ENCODE measurements around the gene MXRA8. TPM values are rescaled to one million over a fixed set of nuclear protein-coding genes. Genes with fewer than 3 reads are reported as not detected.
A peak's percentile ranks its signal among the peaks of the same experiment; 100 is the strongest.

Gene MXRA8
- total RNA-seq, 2 donors from 2014 or later, result 23.3 to 48.5 TPM

DNA sequence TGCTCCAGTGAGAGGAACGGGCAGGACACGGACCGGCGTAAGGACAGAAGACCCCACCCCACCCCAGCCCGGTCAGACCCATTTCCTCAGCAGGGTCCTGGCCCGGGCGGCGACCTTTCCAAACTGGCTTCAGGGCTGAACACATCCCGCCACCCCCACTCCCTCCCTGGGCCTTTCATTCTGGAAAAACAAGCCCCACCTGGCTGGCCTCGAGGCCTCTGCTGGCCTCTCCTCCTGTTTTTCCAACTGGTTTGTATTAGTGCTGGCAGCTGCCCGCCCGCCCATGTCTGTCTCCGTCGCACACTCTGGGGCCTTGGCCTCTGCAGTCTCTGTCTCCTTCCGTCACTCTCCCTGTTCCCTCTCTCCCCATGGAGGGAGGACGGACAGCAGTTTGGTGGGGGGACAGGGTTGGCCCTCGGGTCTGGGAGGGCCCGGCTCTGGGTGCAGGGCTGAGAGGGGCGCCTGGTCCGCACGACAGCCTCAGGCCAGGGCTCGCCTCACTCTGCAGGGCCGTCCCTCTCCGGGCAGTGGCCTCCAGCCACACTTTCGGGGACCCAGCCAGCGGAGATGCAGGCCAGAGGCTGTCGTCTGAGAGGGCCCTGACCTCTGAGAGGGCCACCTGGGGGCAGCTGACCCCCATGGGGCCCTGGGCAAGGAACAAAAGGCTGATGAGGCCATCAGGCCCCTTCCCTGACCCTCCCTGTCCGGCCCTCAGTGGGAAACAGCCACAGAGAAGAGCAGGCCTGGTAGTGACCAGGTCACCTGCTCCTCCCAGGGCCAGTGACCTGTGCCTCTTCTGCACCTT lies 1.5 kb upstream of the MXRA8 start:
- intact Hi-C loops (cut with DNase I), result no loop called here
- TF ChIP-seq, protein P1, sequence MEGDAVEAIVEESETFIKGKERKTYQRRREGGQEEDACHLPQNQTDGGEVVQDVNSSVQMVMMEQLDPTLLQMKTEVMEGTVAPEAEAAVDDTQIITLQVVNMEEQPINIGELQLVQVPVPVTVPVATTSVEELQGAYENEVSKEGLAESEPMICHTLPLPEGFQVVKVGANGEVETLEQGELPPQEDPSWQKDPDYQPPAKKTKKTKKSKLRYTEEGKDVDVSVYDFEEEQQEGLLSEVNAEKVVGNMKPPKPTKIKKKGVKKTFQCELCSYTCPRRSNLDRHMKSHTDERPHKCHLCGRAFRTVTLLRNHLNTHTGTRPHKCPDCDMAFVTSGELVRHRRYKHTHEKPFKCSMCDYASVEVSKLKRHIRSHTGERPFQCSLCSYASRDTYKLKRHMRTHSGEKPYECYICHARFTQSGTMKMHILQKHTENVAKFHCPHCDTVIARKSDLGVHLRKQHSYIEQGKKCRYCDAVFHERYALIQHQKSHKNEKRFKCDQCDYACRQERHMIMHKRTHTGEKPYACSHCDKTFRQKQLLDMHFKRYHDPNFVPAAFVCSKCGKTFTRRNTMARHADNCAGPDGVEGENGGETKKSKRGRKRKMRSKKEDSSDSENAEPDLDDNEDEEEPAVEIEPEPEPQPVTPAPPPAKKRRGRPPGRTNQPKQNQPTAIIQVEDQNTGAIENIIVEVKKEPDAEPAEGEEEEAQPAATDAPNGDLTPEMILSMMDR (IDR thresholded peaks at IDR 0.05), result no peak
- TF ChIP-seq POLR2A (IDR thresholded peaks at IDR 0.05), result no peak
- peaks cover 0 to 6% of the 10 kb centered on the region in 2 donors for H3K27me3 ChIP-seq
- no peaks in the 10 kb centered on the region for H3K36me3 ChIP-seq (replicated peaks in 1 of 2; ENCODE audit: insufficient read depth in 1 of 2, low read depth in 2 of 2)
- H3K27ac ChIP-seq, result peak overlapping the region in 2 of 4 donors; percentile 21 to 34
- H3K4me3 ChIP-seq, result no peak overlapping the region
- H3K9me3 ChIP-seq, result no peaks in the 10 kb centered on the region
- DNase-seq (peak in 1 of 4 donors; percentile 16), ATAC-seq (peak; percentile 5)
- 43 to 64% methylated on average over 14 to 28 of the region's 28 CpGs for WGBS, 2 donors
- peaks cover 1% of the 10 kb centered on the region for H3K4me1 ChIP-seq

DNA sequence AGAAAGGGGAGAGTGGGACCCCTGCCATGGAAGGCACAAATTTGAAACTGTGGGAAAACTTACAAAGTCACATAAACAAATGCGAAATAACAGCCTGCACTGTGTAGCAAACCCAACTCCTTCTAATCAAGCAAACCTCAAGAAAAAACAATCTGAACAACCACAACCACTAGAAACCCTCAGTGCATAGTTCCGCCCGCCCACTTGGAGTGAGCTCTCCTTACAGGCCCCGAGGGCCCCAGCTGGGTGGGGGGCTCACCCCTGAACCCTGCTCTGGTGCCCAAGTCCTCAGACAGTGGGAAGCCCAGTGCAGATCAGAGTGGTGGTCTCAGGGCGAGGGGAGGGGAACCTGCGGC lies 931 bp upstream of the MXRA8 start:
- Histone ChIP-seq H3K4me1 (peaks cover 7% of the 10 kb centered on the region), H3K9me3 (no peaks in the 10 kb centered on the region), H3K4me3 (no peak overlapping the region), H3K27ac (peak overlapping the region in 2 of 4 donors; percentile 39 to 59), H3K27me3 (peaks cover 0 to 12% of the 10 kb centered on the region in 2 donors), H3K36me3 (replicated peaks in 1 of 2; ENCODE audit: insufficient read depth in 1 of 2, low read depth in 2 of 2) (no peaks in the 10 kb centered on the region)
- intact Hi-C loops (cut with DNase I), result no loop called here
- 53 to 100% methylated on average over 1 to 6 of the region's 6 CpGs for WGBS, 2 donors
- ATAC-seq (no peak), DNase-seq (peak in 1 of 4 donors; percentile 13)
- no peak for TF ChIP-seq POLR2A (IDR thresholded peaks at IDR 0.05)
- TF ChIP-seq, protein P1 (IDR thresholded peaks at IDR 0.05), result no peak

DNA sequence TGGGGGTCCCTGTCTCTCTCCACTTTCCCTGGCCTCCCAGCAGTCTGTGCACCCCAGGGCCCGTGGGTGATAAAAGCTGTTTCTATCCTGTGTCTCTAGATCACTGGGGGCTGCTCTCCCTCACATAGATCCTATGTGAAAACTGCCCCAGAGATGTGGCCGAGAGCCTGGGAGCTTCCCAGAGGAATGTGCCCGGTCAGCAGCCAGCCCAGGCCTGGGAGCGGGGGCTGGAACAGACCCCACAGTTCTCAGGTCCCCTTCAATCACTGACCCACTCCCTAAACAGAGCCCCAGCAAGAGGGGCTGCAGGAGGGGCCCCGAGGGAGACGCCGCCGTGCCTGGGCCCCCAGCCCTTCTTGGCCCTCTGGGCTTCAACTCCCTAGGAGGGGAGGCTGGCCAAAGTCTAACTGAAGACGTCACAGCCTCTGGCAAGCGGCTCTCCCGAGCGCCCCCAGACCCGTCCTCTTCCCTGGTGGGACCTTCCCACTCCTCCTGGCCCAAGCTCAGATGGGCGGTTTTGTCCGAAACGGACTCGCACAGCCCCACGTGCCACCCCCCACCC lies 403 bp downstream of the MXRA8 start:
- no peak for TF ChIP-seq POLR2A (IDR thresholded peaks at IDR 0.05)
- TF ChIP-seq, protein P1 (IDR thresholded peaks at IDR 0.05), result no peak
- Histone ChIP-seq H3K4me3 (no peak overlapping the region), H3K36me3 (replicated peaks in 1 of 2; ENCODE audit: insufficient read depth in 1 of 2, low read depth in 2 of 2) (no peaks in the 10 kb centered on the region), H3K27ac (peak overlapping the region in 2 of 4 donors; percentile 25 to 59), H3K9me3 (no peaks in the 10 kb centered on the region), H3K4me1 (peaks cover 20% of the 10 kb centered on the region), H3K27me3 (peaks cover 0 to 25% of the 10 kb centered on the region in 2 donors)
- 19 to 55% methylated on average over 4 to 18 of the region's 18 CpGs for WGBS, 2 donors
- ATAC-seq (no peak), DNase-seq (no peak)
- intact Hi-C loops (cut with DNase I), result no loop called here

DNA sequence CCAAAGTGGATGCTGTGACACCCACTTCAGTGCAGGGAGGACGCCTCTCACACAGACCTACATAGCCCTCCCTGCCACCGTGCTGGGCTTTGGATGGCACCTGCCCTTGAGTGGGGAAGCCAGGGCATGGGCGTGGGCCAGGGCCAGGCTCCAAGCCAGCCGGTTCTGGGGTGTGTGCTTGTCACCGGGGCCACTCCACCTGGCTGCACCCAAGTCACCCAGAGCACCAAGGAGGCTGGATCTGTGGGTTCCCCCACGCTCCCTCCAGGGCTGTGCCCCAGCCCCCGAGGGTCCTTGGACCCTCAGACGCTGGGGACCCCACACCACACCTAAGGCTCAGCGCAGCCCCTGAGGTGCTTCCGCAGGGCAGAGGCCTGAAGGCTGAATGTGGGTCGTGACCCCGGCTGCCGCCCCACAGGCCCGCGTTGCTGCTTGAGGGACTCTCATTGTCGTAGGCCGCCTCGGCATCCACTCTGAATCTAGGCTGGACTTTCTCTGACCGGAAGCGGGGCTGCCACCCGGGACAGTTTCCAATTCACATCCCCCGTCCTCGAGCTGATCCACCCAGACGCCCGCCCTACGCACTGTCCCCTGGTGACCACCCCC lies 1.5 kb downstream of the MXRA8 start:
- DNase-seq, result peak in 1 of 4 donors; percentile 18
- ATAC-seq, result no peak
- TF ChIP-seq POLR2A (IDR thresholded peaks at IDR 0.05), result no peak
- TF ChIP-seq, protein P1 (IDR thresholded peaks at IDR 0.05), result no peak
- 0 to 51% methylated on average over 2 to 19 of the region's 26 CpGs for WGBS, 2 donors
- Histone ChIP-seq H3K4me1 (peaks cover 22% of the 10 kb centered on the region), H3K27me3 (peaks cover 0 to 32% of the 10 kb centered on the region in 2 donors), H3K27ac (no peak overlapping the region), H3K36me3 (replicated peaks in 1 of 2; ENCODE audit: insufficient read depth in 1 of 2, low read depth in 2 of 2) (no peaks in the 10 kb centered on the region), H3K4me3 (no peak overlapping the region), H3K9me3 (no peaks in the 10 kb centered on the region)
- intact Hi-C loops (cut with DNase I), result no loop called here
